Stimulated activated CD4-positive, alpha-beta T cell treated with anti-CD3 and anti-CD28 coated beads, Interleukin-4, amount 100 ng/mL, for 48 hours (primary cell): ENCODE results near the gene PRLR.

ENCODE experiments used
- DNase-seq, 2 donors: peaks; one replicate each; pipeline ENCODE4 v3.0.0-alpha.2; 2020; ENCODE audit warnings: low read depth in 2 of 2

The PRLR gene

DNA sequence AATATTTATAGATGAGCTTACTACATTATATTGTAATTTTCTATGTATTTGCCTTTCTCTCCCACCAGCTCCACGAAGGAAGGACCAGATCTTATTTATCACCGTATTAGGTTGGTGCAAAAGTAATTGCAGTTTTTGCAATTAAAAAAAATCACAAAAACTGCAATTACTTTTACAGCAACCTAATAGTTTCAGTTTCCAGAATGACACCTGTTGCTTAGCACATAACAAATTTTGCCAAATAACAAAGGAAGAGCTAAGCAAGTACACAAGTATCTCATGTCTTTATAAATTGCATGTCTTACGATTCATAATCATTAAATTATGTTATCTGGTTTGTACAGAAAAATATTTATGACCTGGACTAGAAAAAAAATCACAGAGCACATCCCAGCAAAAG, 228.4 kb downstream of the PRLR start:
- DNase-seq, result no peak
